Cerebellar cortex (tissue), 1 donor: ENCODE data around the gene ERC1.
"Not testable (repeated sequence)": the region's sequence is repeated elsewhere in the genome, so short reads cannot be mapped to it uniquely, and the experiment has no call there.

Source experiments
- DNase-seq: peaks from one replicate; pipeline ENCODE4 v3.0.0-alpha.2; 2015; ENCODE audit warnings: low spot score

ERC1 gene

GRCh38 chr12:988646-989045 is 2.4 kb upstream of the ERC1 start:
- DNase-seq, result no peak

GRCh38 chr12:989051-989450 is 2.0 kb upstream of the ERC1 start:
- DNase-seq, result peak; percentile 35

GRCh38 chr12:989751-990660 is 1.0 kb upstream of the ERC1 start:
- DNase-seq, result peak; percentile 80

- DNase-seq, result peak; percentile 54
These were observed 619 bp downstream of the ERC1 start for GRCh38 chr12:991350-992333.

GRCh38 chr12:992647-993046 is 1.6 kb downstream of the ERC1 start:
- DNase-seq, result peak; percentile 41

GRCh38 chr12:996881-997280 is 5.9 kb downstream of the ERC1 start:
- peak; percentile 52 for DNase-seq

- peak; percentile 36 for DNase-seq
These were observed 6.5 kb downstream of the ERC1 start for GRCh38 chr12:997505-997904.

GRCh38 chr12:998020-998874 is 7.2 kb downstream of the ERC1 start:
- DNase-seq, result peak; percentile 73

- DNase-seq, result not testable (repeated sequence)
These were observed 8.7 kb downstream of the ERC1 start for GRCh38 chr12:999736-1000135.

- no peak for DNase-seq
These were observed 10.5 kb downstream of the ERC1 start for GRCh38 chr12:1001507-1001906.

- DNase-seq, result no peak
These were observed 12.7 kb downstream of the ERC1 start for GRCh38 chr12:1003600-1004271.

- no peak for DNase-seq
These were observed 15.2 kb downstream of the ERC1 start for GRCh38 chr12:1006255-1006654.

- no peak for DNase-seq
These were observed 16.3 kb downstream of the ERC1 start for GRCh38 chr12:1007276-1007675.

- no peak for DNase-seq
These were observed 17.0 kb downstream of the ERC1 start for GRCh38 chr12:1007994-1008393.

- DNase-seq, result no peak
These were observed 20.1 kb downstream of the ERC1 start for GRCh38 chr12:1011091-1011490.

- DNase-seq, result no peak
These were observed 22.8 kb downstream of the ERC1 start for GRCh38 chr12:1013618-1014489.

- DNase-seq, result no peak
These were observed 28.3 kb downstream of the ERC1 start for GRCh38 chr12:1019283-1019682.

GRCh38 chr12:1020389-1020788 is 29.4 kb downstream of the ERC1 start:
- no peak for DNase-seq

GRCh38 chr12:1022032-1022970 is 31.3 kb downstream of the ERC1 start:
- no peak for DNase-seq
